H1 (cell line): Measurements from ENCODE around the gene ZNF697. TPM values are rescaled to one million over a fixed set of nuclear protein-coding genes. Genes with fewer than 3 reads are reported as not detected.

Experiments
- CTCF ChIA-PET: fragments of 300-600 bp; sonication (Branson Sonifier 250); formaldehyde crosslinking; loops from one replicate; lab custom pipeline; 2021; ENCODE audit not compliant: partially characterized antibody; lab: Charles Lee
- POLR2A ChIA-PET: fragments of 300-600 bp; sonication (Branson Sonifier 250); formaldehyde crosslinking; loops from one replicate; lab custom pipeline; 2021; ENCODE audit warnings: inconsistent platforms; ENCODE audit not compliant: partially characterized antibody; lab: Charles Lee
- DNase-seq, 2 experiments: peaks; one replicate each; pipeline versions ENCODE4 v3.0.0 to v3.0.0-alpha.2; 2010 to 2022; ENCODE audit warnings: low spot score in 2 of 2, low read depth in 1 of 2, mixed read lengths in 1 of 2
- FAIRE-seq: peaks from 2 replicates; lab custom pipeline; 2011; peaks lifted over from hg19 to GRCh38; lab: Jason Lieb, UNC
- H2AFZ ChIP-seq: 2 replicates; pipeline ENCODE4 v1.8.1; 2012; ENCODE audit warnings: low read length, inconsistent platforms
- H2AK5ac ChIP-seq: 2 replicates; pipeline ENCODE4 v1.6.1; 2013; ENCODE audit warnings: low read depth, low read length
- H2BK120ac ChIP-seq: replicated peaks from 2 replicates; pipeline ENCODE3; 2013; ENCODE audit warnings: low read depth, low read length, inconsistent platforms
- H2BK12ac ChIP-seq: 2 replicates; pipeline ENCODE4 v1.6.1; 2013; ENCODE audit warnings: low read depth, low read length
- H2BK15ac ChIP-seq: 2 replicates; pipeline ENCODE4 v1.6.1; 2013; ENCODE audit warnings: low read length
- H2BK20ac ChIP-seq: 2 replicates; pipeline ENCODE4 v1.6.1; 2013; ENCODE audit warnings: low read length
- H2BK5ac ChIP-seq: 2 replicates; pipeline ENCODE4 v1.6.1; 2013; ENCODE audit warnings: low read depth, low read length
- H3K14ac ChIP-seq: 2 replicates; pipeline ENCODE4 v1.6.1; 2013; ENCODE audit warnings: inconsistent platforms; ENCODE audit not compliant: insufficient read length
- H3K18ac ChIP-seq: 2 replicates; pipeline ENCODE4 v1.6.1; 2013; ENCODE audit warnings: low read length; ENCODE audit errors: extremely low read depth
- H3K23ac ChIP-seq: 2 replicates; pipeline ENCODE4 v1.6.1; 2013; ENCODE audit warnings: inconsistent platforms; ENCODE audit not compliant: insufficient read length
- H3K23me2 ChIP-seq: 2 replicates; pipeline ENCODE4 v1.6.1; 2013; ENCODE audit warnings: low read depth, low read length
- H3K27ac ChIP-seq: 2 replicates; pipeline ENCODE4 v1.6.1; 2011; ENCODE audit warnings: low read depth, low read length, inconsistent platforms
- H3K27me3 ChIP-seq, 4 experiments: replicated peaks in 1 of 4; 1 replicate in 1 of 4; 2 replicates in 3 of 4; pipeline versions ENCODE4 v1.6.1 to v1.8.1; 2011 to 2013; ENCODE audit warnings: low read length in 3 of 4, mild to moderate bottlenecking in 3 of 4, inconsistent platforms in 2 of 4, mixed read lengths in 2 of 4, moderate library complexity in 1 of 4; ENCODE audit not compliant: control insufficient read depth in 3 of 4, insufficient read depth in 3 of 4; ENCODE audit errors: extremely low read depth in 1 of 4
- H3K36me3 ChIP-seq, 4 experiments: 2 replicates each; pipeline versions ENCODE4 v1.6.1 to v1.8.1; 2011 to 2013; ENCODE audit warnings: mild to moderate bottlenecking in 4 of 4, low read length in 3 of 4, moderate library complexity in 2 of 4, control low read depth in 1 of 4, inconsistent platforms in 1 of 4; ENCODE audit not compliant: insufficient read depth in 4 of 4, control insufficient read depth in 2 of 4
- H3K4ac ChIP-seq: replicated peaks from 2 replicates; pipeline ENCODE3; 2013; ENCODE audit warnings: low read length, low read depth, mixed read lengths, inconsistent platforms; ENCODE audit not compliant: insufficient read length
- H3K4me1 ChIP-seq, 4 experiments: replicated peaks in 1 of 4; 1 replicate in 1 of 4; 2 replicates in 3 of 4; pipeline versions ENCODE4 v1.6.1 to v1.8.1; 2011 to 2013; ENCODE audit warnings: low read length in 3 of 4, inconsistent platforms in 2 of 4, mixed read lengths in 1 of 4; ENCODE audit not compliant: insufficient read depth in 4 of 4, control insufficient read depth in 3 of 4
- H3K4me2 ChIP-seq, 2 experiments: 2 replicates each; pipeline versions ENCODE4 v1.6.1 to v1.8.1; 2011 to 2013; ENCODE audit warnings: low read depth in 2 of 2, low read length in 2 of 2, control low read depth in 1 of 2, inconsistent platforms in 1 of 2, mild to moderate bottlenecking in 1 of 2; ENCODE audit not compliant: insufficient read depth in 1 of 2
- H3K4me3 ChIP-seq, 4 experiments: fragments of 200-600, 300-600 bp in 1 of 4; sonication (generic), shearing (Covaris generic), sonication (Bioruptor Twin) in 1 of 4; 2 replicates each; pipeline versions ENCODE4 v1.5.1 to v1.8.1; 2011 to 2016; ENCODE audit warnings: low read length in 4 of 4, low read depth in 3 of 4, control low read depth in 2 of 4, inconsistent platforms in 2 of 4, mild to moderate bottlenecking in 2 of 4, mixed read lengths in 1 of 4, moderate library complexity in 1 of 4; ENCODE audit not compliant: insufficient read depth in 2 of 4; ENCODE audit errors: extremely low read depth in 1 of 4
- H3K56ac ChIP-seq: replicated peaks from 2 replicates; pipeline ENCODE3; 2013; ENCODE audit warnings: low read depth, mild to moderate bottlenecking, mixed read lengths, low read length, inconsistent platforms; ENCODE audit not compliant: insufficient read length
- H3K79me1 ChIP-seq: 2 replicates; pipeline ENCODE4 v1.6.1; 2013; ENCODE audit warnings: low read depth, low read length, control low read depth
- H3K79me2 ChIP-seq, 2 experiments: 2 replicates each; pipeline versions ENCODE4 v1.6.1 to v1.8.1; 2012 to 2013; ENCODE audit warnings: low read length in 2 of 2, mild to moderate bottlenecking in 2 of 2, inconsistent platforms in 1 of 2; ENCODE audit not compliant: insufficient read depth in 2 of 2, control insufficient read depth in 1 of 2
- H3K9ac ChIP-seq, 4 experiments: replicated peaks in 1 of 4; 1 replicate in 1 of 4; 2 replicates in 3 of 4; pipeline versions ENCODE4 v1.6.1 to v1.8.1; 2011 to 2013; ENCODE audit warnings: low read depth in 3 of 4, low read length in 3 of 4, control low read depth in 2 of 4, mild to moderate bottlenecking in 2 of 4, moderate library complexity in 2 of 4, inconsistent platforms in 1 of 4; ENCODE audit errors: extremely low read depth in 1 of 4
- H3K9me3 ChIP-seq, 2 experiments: 2 replicates each; pipeline versions ENCODE4 v1.6.1 to v1.8.1; 2012 to 2013; ENCODE audit warnings: mild to moderate bottlenecking in 2 of 2, moderate library complexity in 2 of 2, control low read depth in 1 of 2, inconsistent platforms in 1 of 2, low read depth in 1 of 2, low read length in 1 of 2, mixed read lengths in 1 of 2; ENCODE audit not compliant: insufficient read depth in 2 of 2
- H4K20me1 ChIP-seq, 2 experiments: replicated peaks in 1 of 2; 2 replicates each; pipeline versions ENCODE3 to v1.8.1; 2011 to 2013; ENCODE audit warnings: inconsistent platforms in 2 of 2, low read length in 2 of 2, mild to moderate bottlenecking in 1 of 2; ENCODE audit not compliant: insufficient read depth in 2 of 2, control insufficient read depth in 1 of 2
- H4K5ac ChIP-seq: 2 replicates; pipeline ENCODE4 v1.6.1; 2013; ENCODE audit warnings: low read length, low read depth, mixed read lengths, inconsistent platforms; ENCODE audit not compliant: insufficient read length
- H4K8ac ChIP-seq: 2 replicates; pipeline ENCODE4 v1.8.0; 2013; ENCODE audit warnings: mild to moderate bottlenecking, moderate library complexity, low read length, inconsistent platforms; ENCODE audit not compliant: insufficient read depth; ENCODE audit errors: extremely low read depth
- H4K91ac ChIP-seq: replicated peaks from 2 replicates; pipeline ENCODE3; 2013; ENCODE audit warnings: low read length, mixed read lengths, inconsistent platforms; ENCODE audit not compliant: insufficient read length
- JUN ChIP-seq: IDR thresholded peaks from 2 replicates; pipeline ENCODE4 v1.6.1; 2011; ENCODE audit warnings: low read depth, mild to moderate bottlenecking, improper control_type of control experiment, low read length
- TAF7 ChIP-seq: optimal IDR thresholded peaks from 2 replicates; pipeline ENCODE3; 2011; ENCODE audit warnings: low read depth, mild to moderate bottlenecking, inconsistent platforms, low read length, moderate library complexity, borderline replicate concordance
- WGBS, 2 experiments: shearing (Covaris generic) in 1 of 2; methylation state at CpG; one replicate each; pipeline versions ENCODE4 v1.1.6 to v1.1.7; 2013 to 2015; ENCODE audit warnings: low lambda C conversion rate in 2 of 2, mixed read lengths in 2 of 2, inconsistent platforms in 1 of 2, low coverage in 1 of 2, missing lambda C conversion rate in 1 of 2; ENCODE audit not compliant: insufficient replicate concordance in 2 of 2, insufficient coverage in 1 of 2, insufficient read length in 1 of 2; ENCODE audit errors: extremely low coverage in 1 of 2, missing lambda C conversion rate in 1 of 2; 5-methylcytosine and 5-hydroxymethylcytosine counted together
- polyA plus RNA-seq, 7 experiments: library from polyadenylated mRNA; depleted of rRNA in 3 of 7; stranded (reverse) in 5 of 7; unstranded in 2 of 7; fragments of >200 nt in 5 of 7; fragments of 200-250 nt in 2 of 7; gene quantifications; 1 replicate in 5 of 7; 2 replicates in 1 of 7; 4 replicates in 1 of 7; pipeline versions ENCODE4 v1.2.1 to v1.2.3, GENCODE V29; 2011 to 2013; ENCODE audit warnings: missing spikeins in 2 of 7, mixed read lengths in 2 of 7
- total RNA-seq: library from RNA; stranded (reverse); fragmentation: NEBNext Ultra II Directional; extraction: Animal tissue kit (Norgen Biotek cat#: 25700); gene quantifications from 2 replicates; pipeline ENCODE4 v1.2.1, GENCODE V29; 2021

ZNF697 gene
- total and polyA plus RNA-seq, 2 of the 8 experiments (the other 6 are each of a cell fraction or from before 2014, with no cell fraction given): 5.6 to 18.3 TPM

GRCh38 chr1:119632103-119632490 is 16.0 kb downstream of the ZNF697 start:
- Histone ChIP-seq H3K4me1 (peaks cover 0 to 6% (median 3%) of the 10 kb centered on the region in 4 experiments; a peak in 4 of 7 replicates), H3K23ac (no peak overlapping the region)
- CTCF ChIA-PET: interaction anchor here (0.8 to 29.8 kb wide), 7 partner anchors 9 to 111 kb away, joined by 3 to 786 read pairs (median 4); partner anchors contain the start of gene ZNF697

More at GRCh38 chr1:119632103-119632490, 16.0 kb downstream of the ZNF697 start:
- H3K36me3 ChIP-seq: no peaks in the 10 kb centered on the region; a peak in 2 of 8 replicates
- no peak overlapping the region for H2BK12ac ChIP-seq
- H3K27me3 ChIP-seq: no peaks in the 10 kb centered on the region
- H4K91ac ChIP-seq: no peak overlapping the region
- H2BK20ac ChIP-seq: no peak overlapping the region
- H2BK120ac ChIP-seq: no peak overlapping the region
- H2BK5ac ChIP-seq: no peak overlapping the region
- no peak overlapping the region for H3K4ac ChIP-seq
- H3K4me3 ChIP-seq: no peak overlapping the region
- no peak for TF ChIP-seq TAF7
- no peak for TF ChIP-seq JUN
- H3K4me2 ChIP-seq: peak overlapping the region; percentile 37 to 47; a peak in 2 of 4 replicates
- FAIRE-seq (no peak), DNase-seq (no peak)
- POLR2A ChIA-PET: interaction anchor here (1.0 to 6.2 kb wide), 7 partner anchors 9 to 80 kb away, joined by 3 to 49 read pairs (median 5); partner anchors contain the start of genes PHGDH and ZNF697
- H3K27ac ChIP-seq: no peak overlapping the region
- no peaks in the 10 kb centered on the region for H3K23me2 ChIP-seq
- no peak overlapping the region for H3K18ac ChIP-seq
- 90% methylated on average over 5 of the region's 5 CpGs; no CpG with 5 or more reads in 1 of the 2 experiments for WGBS, 2 experiments
- H4K8ac ChIP-seq: no peak overlapping the region
- H2BK15ac ChIP-seq: no peak overlapping the region
- H4K20me1 ChIP-seq: peaks cover 2 to 8% of the 10 kb centered on the region in 2 experiments
- H4K5ac ChIP-seq: no peak overlapping the region
- no peak overlapping the region for H3K14ac ChIP-seq
- H3K56ac ChIP-seq: no peak overlapping the region
- no peak overlapping the region for H2AK5ac ChIP-seq
- H2AFZ ChIP-seq: no peak overlapping the region
- H3K9ac ChIP-seq: no peak overlapping the region
- H3K79me2 ChIP-seq: peaks cover 0 to 40% of the 10 kb centered on the region in 2 experiments; a peak in 3 of 4 replicates
- H3K9me3 ChIP-seq: no peaks in the 10 kb centered on the region
- peaks cover 14% of the 10 kb centered on the region for H3K79me1 ChIP-seq
